ENCODE data around the gene ACSM2B.
"Not testable (repeated sequence)": the region's sequence is repeated elsewhere in the genome, so short reads cannot be mapped to it uniquely, and the experiment has no call there.

Gene ACSM2B

GRCh38 chr16:20520103-20520502 is 56.1 kb downstream of the ACSM2B start:
- DNase-seq, result no peak

GRCh38 chr16:20519231-20519630 is 56.9 kb downstream of the ACSM2B start:
- no peak for DNase-seq

- no peak for DNase-seq
Observed at GRCh38 chr16:20517149-20517548, 59.0 kb downstream of the ACSM2B start.

GRCh38 chr16:20515688-20516090 is 60.5 kb downstream of the ACSM2B start:
- DNase-seq, result no peak

GRCh38 chr16:20510323-20510722 is 65.8 kb downstream of the ACSM2B start:
- DNase-seq, result no peak

GRCh38 chr16:20507280-20507679 is 68.9 kb downstream of the ACSM2B start:
- no peak for DNase-seq

- DNase-seq, result no peak
Observed at GRCh38 chr16:20504418-20504817, 71.7 kb downstream of the ACSM2B start.

- not testable (repeated sequence) for DNase-seq
Observed at GRCh38 chr16:20491448-20491847, 84.7 kb downstream of the ACSM2B start.

GRCh38 chr16:20490994-20491393 is 85.2 kb downstream of the ACSM2B start:
- not testable (repeated sequence) for DNase-seq

All from NCI-H2081 treated with DMSO at 0.1 percent for 48 hours (cell line).